ENCODE data around the gene TACR1. TPM values are rescaled to one million over a fixed set of nuclear protein-coding genes. Genes with fewer than 3 reads are reported as not detected.

The TACR1 gene
- polyA plus RNA-seq, 1 of the 3 experiments (the other 2 are of a cell fraction), result under 0.01 TPM

GRCh38 chr2:75194184-75194868 is 5.0 kb downstream of the TACR1 start:
- Histone ChIP-seq H3K79me2 (ENCODE audit: insufficient read depth) (no peaks in the 10 kb centered on the region), H3K9me2 (no peaks in the 10 kb centered on the region), H3K27me3 (ENCODE audit: insufficient read depth) (peaks cover 23% of the 10 kb centered on the region), H3K9ac (no peak overlapping the region), H3K4me3 (ENCODE audit: low read depth in 2 of 2, low read length in 1 of 2) (no peak overlapping the region), H4K20me1 (ENCODE audit: insufficient read depth) (no peaks in the 10 kb centered on the region), H3K9me3 (no peaks in the 10 kb centered on the region), H2AFZ (ENCODE audit: low read depth) (no peak overlapping the region), H3K4me2 (no peak overlapping the region), H3F3A (replicated peaks; ENCODE audit: insufficient read depth) (no peaks in the 10 kb centered on the region), H3K27ac (ENCODE audit: low read depth in 2 of 2, low read length in 1 of 2) (no peak overlapping the region), H3K4me1 (ENCODE audit: control insufficient read depth in 1 of 2, insufficient read depth in 2 of 2, low read depth in 1 of 2, low read length in 1 of 2) (peaks cover 0 to 6% of the 10 kb centered on the region in 2 experiments; a peak in 1 of 4 replicates), H3K36me3 (replicated peaks in 1 of 2; ENCODE audit: control insufficient read depth in 1 of 2, insufficient read depth in 2 of 2, low read length in 1 of 2) (no peaks in the 10 kb centered on the region)
- no peak for DNase-seq
- 24% methylated on average over 4 of the region's 4 CpGs for WGBS (ENCODE audit: low lambda C conversion rate)
- CTCF ChIA-PET, result no interaction called here
- POLR2A ChIA-PET, result no interaction called here
- TF ChIP-seq NFIC (IDR thresholded peaks at IDR 0.05; ENCODE audit: borderline replicate concordance), result no peak
- TF ChIP-seq ELF1 (IDR thresholded peaks at IDR 0.05), result no peak
- no peak for TF ChIP-seq GABPA (IDR thresholded peaks at IDR 0.05; ENCODE audit: low read depth)
- no peak for TF ChIP-seq SMC3 (IDR thresholded peaks at IDR 0.05; ENCODE audit: low read depth, low read length)
- TF ChIP-seq FOSL2 (IDR thresholded peaks at IDR 0.05; ENCODE audit: borderline replicate concordance, low read depth), result no peak
- TF ChIP-seq RCOR1 (IDR thresholded peaks at IDR 0.05; ENCODE audit: low read length), result no peak
- no peak for TF ChIP-seq PBX3 (IDR thresholded peaks at IDR 0.05)
- no peak for TF ChIP-seq EP300 (IDR thresholded peaks at IDR 0.05; ENCODE audit: borderline replicate concordance in 1 of 2, low read depth in 1 of 2, low read length in 1 of 2)
- TF ChIP-seq SIN3A (IDR thresholded peaks at IDR 0.05; ENCODE audit: borderline replicate concordance, low read depth, low read length), result no peak
- TF ChIP-seq, protein P1, sequence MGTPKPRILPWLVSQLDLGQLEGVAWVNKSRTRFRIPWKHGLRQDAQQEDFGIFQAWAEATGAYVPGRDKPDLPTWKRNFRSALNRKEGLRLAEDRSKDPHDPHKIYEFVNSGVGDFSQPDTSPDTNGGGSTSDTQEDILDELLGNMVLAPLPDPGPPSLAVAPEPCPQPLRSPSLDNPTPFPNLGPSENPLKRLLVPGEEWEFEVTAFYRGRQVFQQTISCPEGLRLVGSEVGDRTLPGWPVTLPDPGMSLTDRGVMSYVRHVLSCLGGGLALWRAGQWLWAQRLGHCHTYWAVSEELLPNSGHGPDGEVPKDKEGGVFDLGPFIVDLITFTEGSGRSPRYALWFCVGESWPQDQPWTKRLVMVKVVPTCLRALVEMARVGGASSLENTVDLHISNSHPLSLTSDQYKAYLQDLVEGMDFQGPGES (IDR thresholded peaks at IDR 0.05; ENCODE audit: low read depth, low read length), result no peak
- TF ChIP-seq MXI1 (IDR thresholded peaks at IDR 0.05; ENCODE audit: low read depth, low read length), result no peak
- no peak for TF ChIP-seq USF2 (IDR thresholded peaks at IDR 0.05; ENCODE audit: borderline replicate concordance, low read depth, low read length)
- TF ChIP-seq, protein P2, sequence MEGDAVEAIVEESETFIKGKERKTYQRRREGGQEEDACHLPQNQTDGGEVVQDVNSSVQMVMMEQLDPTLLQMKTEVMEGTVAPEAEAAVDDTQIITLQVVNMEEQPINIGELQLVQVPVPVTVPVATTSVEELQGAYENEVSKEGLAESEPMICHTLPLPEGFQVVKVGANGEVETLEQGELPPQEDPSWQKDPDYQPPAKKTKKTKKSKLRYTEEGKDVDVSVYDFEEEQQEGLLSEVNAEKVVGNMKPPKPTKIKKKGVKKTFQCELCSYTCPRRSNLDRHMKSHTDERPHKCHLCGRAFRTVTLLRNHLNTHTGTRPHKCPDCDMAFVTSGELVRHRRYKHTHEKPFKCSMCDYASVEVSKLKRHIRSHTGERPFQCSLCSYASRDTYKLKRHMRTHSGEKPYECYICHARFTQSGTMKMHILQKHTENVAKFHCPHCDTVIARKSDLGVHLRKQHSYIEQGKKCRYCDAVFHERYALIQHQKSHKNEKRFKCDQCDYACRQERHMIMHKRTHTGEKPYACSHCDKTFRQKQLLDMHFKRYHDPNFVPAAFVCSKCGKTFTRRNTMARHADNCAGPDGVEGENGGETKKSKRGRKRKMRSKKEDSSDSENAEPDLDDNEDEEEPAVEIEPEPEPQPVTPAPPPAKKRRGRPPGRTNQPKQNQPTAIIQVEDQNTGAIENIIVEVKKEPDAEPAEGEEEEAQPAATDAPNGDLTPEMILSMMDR (IDR thresholded peaks at IDR 0.05), result no peak
- TF ChIP-seq, protein P3, sequence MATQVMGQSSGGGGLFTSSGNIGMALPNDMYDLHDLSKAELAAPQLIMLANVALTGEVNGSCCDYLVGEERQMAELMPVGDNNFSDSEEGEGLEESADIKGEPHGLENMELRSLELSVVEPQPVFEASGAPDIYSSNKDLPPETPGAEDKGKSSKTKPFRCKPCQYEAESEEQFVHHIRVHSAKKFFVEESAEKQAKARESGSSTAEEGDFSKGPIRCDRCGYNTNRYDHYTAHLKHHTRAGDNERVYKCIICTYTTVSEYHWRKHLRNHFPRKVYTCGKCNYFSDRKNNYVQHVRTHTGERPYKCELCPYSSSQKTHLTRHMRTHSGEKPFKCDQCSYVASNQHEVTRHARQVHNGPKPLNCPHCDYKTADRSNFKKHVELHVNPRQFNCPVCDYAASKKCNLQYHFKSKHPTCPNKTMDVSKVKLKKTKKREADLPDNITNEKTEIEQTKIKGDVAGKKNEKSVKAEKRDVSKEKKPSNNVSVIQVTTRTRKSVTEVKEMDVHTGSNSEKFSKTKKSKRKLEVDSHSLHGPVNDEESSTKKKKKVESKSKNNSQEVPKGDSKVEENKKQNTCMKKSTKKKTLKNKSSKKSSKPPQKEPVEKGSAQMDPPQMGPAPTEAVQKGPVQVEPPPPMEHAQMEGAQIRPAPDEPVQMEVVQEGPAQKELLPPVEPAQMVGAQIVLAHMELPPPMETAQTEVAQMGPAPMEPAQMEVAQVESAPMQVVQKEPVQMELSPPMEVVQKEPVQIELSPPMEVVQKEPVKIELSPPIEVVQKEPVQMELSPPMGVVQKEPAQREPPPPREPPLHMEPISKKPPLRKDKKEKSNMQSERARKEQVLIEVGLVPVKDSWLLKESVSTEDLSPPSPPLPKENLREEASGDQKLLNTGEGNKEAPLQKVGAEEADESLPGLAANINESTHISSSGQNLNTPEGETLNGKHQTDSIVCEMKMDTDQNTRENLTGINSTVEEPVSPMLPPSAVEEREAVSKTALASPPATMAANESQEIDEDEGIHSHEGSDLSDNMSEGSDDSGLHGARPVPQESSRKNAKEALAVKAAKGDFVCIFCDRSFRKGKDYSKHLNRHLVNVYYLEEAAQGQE (IDR thresholded peaks at IDR 0.05; ENCODE audit: low read depth, low read length), result no peak
- TF ChIP-seq JUND (IDR thresholded peaks at IDR 0.05), result no peak
- no peak for TF ChIP-seq NRF1 (IDR thresholded peaks at IDR 0.05; ENCODE audit: low read depth, low read length)
- no peak for TF ChIP-seq ZBTB33 (IDR thresholded peaks at IDR 0.05; ENCODE audit: borderline replicate concordance, low read depth)
- TF ChIP-seq EZH2phosphoT487 (IDR thresholded peaks at IDR 0.05; ENCODE audit: borderline replicate concordance, low read depth), result no peak
- no peak for TF ChIP-seq TEAD4 (IDR thresholded peaks at IDR 0.05; ENCODE audit: borderline replicate concordance, insufficient read depth)
